Activated gamma-delta T cell (primary cell): ENCODE measurements around the gene GNG7.
"Not testable (repeated sequence)": the region's sequence is repeated elsewhere in the genome, so short reads cannot be mapped to it uniquely, and the experiment has no call there.

Experiments used
- DNase-seq: peaks from one replicate; lab custom pipeline; 2025; lab: John Stamatoyannopoulos, UW

Gene GNG7

DNA sequence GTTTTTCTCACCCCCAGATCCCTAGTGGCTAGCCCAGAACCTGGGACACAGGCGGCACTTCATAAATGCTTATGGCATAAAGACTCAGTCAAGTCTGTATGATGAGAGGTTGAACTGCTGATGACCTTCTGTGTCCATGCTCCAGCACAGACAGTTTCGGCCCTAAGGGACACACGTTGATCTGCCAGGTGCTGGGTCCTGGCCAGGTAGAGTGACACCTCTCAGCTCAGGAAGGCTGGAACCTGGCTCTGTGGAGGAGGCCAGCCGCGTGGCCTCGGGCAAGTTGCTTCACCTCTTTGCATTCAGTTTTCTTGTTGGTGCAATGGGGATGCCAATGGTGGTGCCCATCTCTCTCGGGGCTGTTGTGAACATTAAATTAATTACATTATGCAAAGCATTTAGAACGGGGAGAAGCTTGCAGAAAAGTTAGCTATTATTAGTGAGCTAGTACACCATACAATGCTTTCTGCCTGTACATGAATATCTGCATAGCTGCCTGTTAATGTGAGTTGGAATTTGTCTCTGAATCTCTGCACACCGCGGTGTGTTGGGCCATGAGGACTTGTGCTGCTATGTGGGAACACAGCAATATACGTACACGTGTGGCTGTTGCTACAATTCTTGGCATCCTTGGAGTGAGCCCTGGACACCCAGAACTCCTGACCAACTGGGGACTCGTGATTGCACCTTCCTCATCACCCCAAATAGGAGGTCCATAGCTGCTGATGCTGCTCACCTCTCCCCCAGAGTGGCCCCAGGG lies 218.1 kb downstream of the GNG7 start:
- no peak for DNase-seq

GRCh38 chr19:2483484-2484151 lies 218.9 kb downstream of the GNG7 start:
- no peak for DNase-seq

DNA sequence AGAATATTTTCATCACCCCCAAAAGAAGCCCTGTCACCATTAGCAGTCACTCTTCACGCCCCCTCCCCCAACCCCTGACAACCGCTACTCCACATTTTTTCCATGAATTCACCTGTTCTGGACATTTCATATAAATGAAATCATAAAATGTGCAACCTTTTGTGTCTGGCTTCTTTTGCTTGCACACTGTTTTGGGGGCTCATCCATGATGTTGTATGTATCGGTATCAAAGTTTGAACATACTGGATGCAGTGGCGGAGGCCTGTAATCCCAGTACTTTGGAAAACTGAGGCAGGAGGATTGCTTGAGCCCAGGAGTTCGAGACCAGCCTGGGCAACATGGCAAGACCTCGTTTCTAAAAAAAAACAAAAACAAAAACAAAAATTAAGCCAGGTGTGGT lies 219.4 kb downstream of the GNG7 start:
- DNase-seq, result no peak

DNA sequence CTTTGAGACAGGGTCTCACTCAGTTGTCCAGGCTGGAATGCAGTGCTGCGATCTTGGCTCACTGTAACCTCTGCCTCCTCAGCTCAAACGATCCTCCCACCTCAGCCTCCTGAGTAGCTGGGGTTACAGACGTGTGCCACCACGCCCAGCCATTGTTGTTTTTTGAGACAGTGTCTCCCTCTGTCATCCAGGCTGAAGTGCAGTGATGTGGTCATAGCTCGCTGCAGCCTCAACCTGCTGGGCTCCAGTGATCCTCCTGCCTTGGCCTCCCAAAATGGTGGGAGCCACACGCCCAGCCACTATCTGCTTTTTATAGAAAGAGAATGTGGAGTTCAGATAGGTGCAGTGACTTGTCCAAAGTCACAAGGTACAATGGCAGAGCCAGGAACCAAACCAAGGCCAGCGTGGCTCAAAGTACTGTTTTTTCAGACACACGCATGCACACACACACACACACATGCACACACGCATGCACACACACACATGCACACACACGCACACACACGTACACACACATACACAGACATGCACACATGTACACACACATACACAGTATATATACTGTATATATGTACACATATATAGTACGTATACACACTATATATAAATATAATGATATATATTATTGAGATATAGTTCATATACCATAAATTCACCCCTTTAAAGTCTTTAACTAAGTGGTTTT lies 220.0 kb downstream of the GNG7 start:
- DNase-seq, result no peak

GRCh38 chr19:2481466-2481865 lies 221.0 kb downstream of the GNG7 start:
- DNase-seq, result no peak

DNA sequence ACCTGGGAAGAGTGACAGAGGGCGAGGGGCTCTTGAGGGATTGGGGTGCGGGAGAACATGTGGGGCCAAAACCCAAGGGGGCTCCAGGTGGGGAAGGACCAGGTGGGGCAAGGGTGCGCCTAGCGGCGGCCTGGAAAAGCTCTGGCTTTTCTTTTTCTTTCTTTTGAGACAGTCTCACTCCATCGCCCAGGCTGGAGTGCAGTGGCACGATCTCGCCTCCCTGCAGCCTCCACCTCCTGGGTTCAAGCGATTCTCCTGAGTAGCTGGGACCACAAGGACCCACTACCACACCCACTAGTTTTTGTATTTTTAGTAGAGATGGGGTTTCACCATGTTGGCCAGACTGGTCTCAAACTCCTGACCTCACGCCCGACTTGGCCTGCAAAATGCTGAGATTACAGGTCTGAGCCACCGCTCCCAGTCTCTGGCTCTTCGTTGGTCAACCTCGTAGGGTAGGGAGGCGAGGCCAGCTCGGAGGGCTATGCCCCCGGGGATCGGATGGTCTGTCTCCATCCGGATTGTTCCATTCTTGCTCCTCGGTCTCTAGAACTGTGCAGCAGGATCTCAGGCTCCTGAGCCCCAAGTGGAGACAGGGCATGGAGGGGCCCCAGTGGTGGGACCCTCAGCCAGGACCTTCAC lies 222.8 kb downstream of the GNG7 start:
- no peak for DNase-seq

- peak; percentile 57 for DNase-seq
Measured at GRCh38 chr19:2478756-2479555, 223.5 kb downstream of the GNG7 start.

DNA sequence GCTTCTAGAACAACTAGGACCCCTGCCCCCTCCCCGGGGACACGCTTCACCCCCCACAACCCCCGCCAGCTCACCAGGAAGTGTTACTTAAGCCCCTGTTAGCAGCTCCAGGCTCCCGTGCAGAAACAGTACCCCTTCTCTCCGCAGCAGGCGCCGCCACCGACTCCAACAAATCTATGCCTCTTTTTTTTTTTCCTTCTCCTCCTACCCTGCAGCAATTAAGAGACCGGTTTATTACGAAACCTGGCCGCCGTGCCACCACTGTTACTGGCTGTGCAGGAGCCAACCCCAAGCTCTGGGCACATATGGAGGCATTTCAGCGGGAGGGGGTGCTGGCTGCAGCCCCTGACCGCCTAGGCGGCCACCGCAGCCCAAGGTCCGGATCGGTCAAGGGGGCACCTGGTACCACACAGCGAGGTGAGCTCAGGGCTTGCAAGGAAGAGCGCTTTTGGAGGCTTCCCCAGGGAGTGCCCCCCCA lies 224.2 kb downstream of the GNG7 start:
- no peak for DNase-seq

GRCh38 chr19:2477732-2478191 lies 224.7 kb downstream of the GNG7 start:
- no peak for DNase-seq

- DNase-seq, result no peak
Measured at GRCh38 chr19:2477141-2477710, 225.3 kb downstream of the GNG7 start.

DNA sequence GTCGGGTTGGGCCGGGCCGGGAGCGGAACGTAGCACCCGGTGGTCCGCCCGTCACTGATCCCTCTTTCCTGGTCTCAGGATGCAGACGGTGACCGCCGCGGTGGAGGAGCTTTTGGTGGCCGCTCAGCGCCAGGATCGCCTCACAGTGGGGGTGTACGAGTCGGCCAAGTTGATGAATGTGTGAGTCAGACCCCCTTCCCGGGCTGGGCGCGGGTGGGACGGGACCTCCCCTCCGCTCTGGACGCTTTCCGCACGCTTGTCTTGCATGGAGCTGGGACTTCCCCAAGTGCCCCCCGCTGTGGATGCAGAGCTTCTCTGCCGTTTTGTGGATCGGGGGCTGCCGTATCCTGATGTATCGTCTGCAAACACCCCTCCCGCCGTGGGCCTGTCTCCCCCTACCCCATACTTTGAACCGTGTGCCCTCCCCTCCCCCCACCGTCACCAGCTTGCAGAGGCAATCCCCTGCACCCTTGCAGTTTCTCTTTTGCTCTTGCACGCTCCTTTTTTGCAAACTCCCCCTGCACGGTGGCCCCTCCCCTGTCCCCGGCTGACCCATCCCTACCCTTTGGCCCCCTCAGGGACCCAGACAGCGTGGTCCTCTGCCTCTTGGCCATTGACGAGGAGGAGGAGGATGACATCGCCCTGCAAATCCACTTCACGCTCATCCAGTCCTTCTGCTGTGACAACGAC lies 225.9 kb downstream of the GNG7 start:
- DNase-seq, result peak; percentile 50

- peak; percentile 86 for DNase-seq
Measured at GRCh38 chr19:2475702-2476450, 226.6 kb downstream of the GNG7 start, which contains the start of gene GADD45B. TSS of gene GADD45B (plus strand) at chr19:2476127. CDS start at chr19:2476359, 232 bp downstream.

- no peak for DNase-seq
Measured at GRCh38 chr19:2475018-2475701, 227.3 kb downstream of the GNG7 start.

DNA sequence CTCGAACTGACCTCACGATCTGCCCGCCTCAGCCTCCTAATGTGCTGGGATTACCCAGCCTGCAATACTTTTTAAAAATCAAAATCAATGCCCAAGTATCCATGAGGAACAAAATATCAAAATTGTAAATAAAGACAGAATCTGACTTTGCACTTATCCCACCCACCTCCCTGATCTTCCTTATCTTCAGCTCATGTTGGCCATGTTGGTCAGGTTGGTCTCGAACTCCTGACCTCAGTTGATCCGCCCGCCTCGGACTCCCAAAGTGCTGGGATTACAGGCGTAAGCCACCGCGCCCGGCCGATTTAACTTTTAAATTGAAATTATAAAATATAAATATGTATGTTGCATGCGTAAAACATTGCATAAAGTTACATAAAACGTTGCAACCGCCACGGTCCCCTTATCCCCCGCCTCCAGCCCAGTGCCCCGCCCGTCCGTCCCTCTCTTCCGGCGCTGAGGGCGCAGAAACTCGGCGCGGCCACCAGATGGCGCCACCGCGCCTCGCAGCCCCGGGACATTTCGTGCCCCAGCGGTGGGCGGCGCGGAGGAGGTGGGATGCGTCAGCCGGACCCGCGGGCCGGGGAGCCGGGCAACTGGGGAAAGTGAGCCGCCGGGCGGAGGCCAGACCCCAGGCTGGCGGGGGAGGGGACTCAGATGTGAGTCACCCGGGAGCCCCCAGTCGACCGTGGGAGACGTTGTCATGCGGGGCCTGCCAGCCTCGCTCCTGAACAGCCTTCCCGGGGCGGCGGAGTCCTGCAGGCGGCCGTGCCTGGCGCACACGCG lies 228.1 kb downstream of the GNG7 start:
- peak; percentile 85 for DNase-seq

GRCh38 chr19:2469915-2470200 lies 232.6 kb downstream of the GNG7 start:
- DNase-seq, result not testable (repeated sequence)

DNA sequence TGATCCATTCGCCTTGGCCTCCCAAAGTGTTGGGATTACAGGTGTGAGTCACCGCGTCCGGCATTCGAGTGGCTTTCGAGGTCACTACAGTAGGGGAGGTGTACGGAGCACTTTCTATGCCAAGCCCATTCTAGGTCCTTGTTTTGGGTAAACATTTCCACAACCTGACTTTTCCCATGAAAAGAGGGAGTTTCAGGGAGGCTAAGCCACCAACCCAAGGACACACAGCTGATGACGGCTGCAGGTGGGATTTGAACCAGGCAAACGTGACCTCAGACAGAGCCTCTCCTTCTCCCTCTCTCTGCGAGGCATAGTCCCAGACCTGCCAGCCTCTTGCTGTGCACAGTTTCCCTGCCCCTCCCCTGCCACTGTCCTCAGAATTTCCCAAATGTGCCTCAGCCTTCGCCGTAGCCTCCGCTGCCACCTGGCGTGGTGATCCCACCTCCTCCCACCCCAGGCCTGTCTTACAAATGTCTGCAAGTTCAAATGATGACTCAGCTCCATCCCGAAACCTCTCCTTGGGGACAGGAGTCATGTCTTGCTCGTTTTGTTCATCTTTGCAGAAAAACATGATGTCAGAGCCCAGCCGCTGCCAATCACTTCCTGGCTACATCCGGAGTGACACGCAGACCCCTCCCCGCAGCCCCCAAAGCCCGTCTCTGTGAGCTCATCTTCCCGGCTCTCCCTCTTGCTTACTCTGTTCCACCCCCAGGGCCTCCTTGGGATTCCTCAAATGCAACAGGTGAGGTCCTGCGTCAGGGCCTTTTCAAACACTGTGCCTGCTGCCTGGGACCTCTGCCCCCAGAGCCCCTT lies 233.2 kb downstream of the GNG7 start:
- no peak for DNase-seq

DNA sequence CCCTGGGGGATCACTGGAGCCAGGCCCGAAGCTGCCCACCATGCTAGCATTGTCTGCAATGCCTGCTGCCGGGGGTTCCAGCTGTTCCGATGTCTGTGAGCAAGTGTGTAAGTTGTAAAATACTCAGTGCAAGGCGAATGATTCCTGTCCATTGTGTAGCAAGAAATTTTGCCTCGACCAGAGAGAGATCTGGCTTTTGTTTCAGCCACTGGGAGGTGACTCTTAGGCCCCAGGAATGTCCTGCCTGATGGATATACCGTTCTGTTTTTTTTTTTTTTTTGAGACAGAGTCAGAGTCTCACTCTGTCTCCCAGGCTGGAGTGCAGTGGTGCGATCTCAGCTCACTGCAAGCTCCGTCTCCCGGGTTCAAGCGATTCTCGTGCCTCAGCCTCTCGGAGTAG lies 233.9 kb downstream of the GNG7 start:
- DNase-seq, result no peak

DNA sequence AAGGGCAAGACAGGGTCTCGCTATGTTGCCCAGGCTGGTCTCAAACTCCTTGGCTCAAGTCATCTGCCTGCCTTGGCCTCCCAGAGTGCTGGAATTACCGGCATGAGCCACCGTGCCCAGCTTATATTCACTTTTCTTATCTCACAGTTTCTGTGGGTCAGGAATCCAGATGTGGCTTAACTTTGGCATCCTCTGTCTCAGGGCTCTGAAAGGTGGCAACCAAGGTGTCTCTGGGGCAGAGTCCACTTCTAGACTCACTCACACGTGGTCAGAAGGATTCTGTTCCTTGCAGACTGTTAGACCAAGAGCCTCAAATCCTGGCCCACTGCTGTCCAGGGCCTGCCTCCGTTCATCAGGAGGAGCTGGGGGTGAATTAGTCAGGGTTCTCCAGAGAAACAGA lies 238.1 kb downstream of the GNG7 start:
- DNase-seq, result no peak
